Fibroblast of gingiva (primary cell): ENCODE measurements around the gene TBKBP1.

ENCODE experiments used
- DNase-seq: peaks from one replicate; pipeline ENCODE4 v3.0.0-alpha.2; 2011; ENCODE audit warnings: low read depth

Gene TBKBP1

GRCh38 chr17:47699536-47699840 lies 5.5 kb downstream of the TBKBP1 start:
- no peak for DNase-seq

DNA sequence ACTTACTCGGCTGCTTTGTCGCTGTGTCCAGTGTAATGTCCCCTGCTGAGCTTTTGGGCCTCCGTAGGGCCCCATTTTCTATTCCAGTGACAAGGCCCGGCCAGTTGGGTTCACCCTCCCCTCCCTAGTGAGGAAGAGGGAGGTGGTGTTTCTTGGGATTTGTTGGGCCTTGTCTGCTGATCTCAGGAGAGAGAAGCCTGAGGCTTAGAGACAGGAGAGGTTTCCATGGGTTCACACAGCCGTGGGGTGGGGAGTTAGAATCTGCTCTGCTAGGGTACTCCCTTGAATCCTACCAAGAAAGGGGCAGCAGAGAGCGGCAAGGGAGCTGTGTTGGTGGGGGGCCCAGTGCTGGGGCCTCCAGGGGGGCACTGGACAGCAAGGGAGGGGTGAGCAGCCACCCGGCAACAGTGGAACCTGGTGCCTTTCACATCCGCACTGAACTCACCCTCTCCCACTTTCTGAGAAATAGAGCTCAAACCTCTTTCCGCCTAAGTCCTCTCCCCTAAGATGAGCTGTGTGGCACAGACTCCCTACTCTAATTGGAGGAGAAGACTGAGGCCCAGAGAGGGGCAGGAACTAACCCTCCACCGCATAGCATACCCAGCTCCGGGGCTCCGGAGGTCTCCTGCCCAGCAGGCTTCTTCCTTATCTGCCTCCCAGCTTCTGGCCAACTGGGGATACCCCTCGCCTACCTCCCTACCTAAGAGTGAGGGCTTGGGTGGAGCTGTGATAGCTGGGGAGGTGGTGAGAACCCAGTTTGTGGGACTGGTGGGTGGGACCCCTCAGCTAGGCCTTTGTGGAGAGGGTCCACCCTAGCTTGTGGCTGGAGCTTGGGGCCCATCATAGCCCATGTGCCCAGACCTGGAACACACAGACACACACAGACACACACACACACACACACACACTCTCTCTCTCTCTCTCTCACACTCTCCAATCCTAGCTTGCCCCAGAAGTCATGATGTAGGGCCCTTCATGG lies 6.8 kb downstream of the TBKBP1 start:
- no peak for DNase-seq

GRCh38 chr17:47701608-47702007 lies 7.6 kb downstream of the TBKBP1 start:
- no peak for DNase-seq

DNA sequence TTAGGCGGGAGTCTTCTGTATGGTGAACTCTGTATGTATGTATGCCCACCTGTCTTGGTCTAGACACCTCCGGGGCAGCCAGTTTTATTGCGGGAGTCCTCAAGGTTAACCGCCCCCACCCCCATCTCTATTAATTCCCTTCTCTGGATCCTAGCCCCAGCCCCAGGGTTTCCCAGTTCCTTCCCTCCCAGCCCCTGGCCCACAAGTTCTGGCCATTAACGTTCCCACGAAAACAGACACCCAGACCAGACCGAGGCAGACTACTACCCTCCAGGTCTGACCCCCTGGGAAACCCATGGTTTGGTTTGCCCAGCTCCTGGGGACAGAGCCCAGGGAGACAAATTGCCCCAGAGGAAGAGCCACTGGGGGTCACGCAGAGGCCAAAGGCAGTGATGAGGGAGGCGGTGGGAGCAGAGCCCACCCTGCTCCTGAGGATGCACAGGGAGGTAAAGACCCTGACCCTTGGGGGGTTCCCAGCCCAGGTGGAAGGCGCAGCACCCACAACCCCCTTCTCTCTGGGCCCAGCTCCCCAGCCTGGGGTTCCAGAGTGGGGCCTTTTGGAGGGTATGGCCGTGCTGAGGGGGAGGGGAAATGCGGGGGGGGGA lies 8.5 kb downstream of the TBKBP1 start:
- DNase-seq: no peak

DNA sequence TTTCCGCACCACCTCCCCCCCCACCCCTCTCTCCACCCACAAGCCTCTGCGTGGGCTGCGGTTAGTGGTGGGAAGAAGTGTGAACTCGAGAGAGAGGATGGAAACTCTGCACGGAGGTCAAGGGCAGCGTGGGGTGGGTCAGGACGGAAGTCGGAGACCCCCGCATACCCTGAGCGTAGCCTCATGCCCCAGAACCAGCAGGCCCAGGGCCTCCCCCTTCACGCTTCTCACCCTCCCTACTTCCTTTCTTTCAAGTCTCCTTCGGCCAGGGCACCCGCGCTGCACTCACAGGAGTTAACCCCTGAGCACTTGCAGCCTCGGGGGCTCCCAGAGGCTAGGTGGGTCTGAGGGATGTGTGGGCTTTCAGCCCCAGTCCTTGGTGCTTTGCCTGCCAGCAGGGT lies 9.2 kb downstream of the TBKBP1 start:
- no peak for DNase-seq

- no peak for DNase-seq
Measured at GRCh38 chr17:47703671-47704070, 9.7 kb downstream of the TBKBP1 start.

DNA sequence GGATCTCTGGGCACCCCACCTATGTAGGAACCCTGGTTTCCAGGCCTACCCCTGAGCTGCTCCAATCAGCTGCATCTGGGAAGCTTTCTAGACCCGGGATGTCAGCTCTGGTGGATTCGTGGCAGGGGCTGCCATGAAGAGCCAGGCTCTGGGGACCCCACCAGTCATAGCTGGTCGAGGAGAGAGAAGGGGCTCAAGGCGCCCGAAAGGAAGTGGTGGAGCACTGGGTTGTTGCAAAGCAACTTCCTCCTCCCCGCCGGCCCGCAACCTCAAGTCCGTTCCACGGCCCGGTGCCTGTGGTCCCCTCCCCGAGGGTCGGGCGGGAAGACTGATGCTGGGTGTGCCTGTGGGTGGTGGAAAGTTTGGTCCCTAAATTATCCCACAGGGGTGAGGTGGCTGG lies 10.2 kb downstream of the TBKBP1 start:
- DNase-seq: no peak

DNA sequence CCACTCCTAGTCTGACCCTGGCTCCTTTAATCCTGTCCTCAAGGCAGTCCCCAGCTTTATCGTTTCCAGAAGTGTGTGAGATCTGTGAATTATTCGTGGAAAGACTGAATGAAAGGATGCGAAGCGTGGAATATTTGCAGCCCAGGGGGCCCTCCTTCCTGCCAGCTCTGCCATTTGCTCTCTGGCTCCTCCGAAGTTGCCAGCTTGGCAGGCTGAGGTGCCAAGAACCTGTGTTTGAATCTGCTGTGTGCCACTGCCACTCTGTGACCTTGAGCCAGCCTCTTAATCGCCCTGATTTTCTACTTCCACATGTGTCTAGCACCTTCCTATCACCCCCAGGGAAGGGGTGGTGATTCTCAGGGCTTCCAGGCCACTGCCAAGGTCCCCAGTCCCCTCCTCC lies 10.8 kb downstream of the TBKBP1 start:
- no peak for DNase-seq

GRCh38 chr17:47705536-47706530 lies 11.9 kb downstream of the TBKBP1 start:
- no peak for DNase-seq

- no peak for DNase-seq
Measured at GRCh38 chr17:47707056-47707804, 13.3 kb downstream of the TBKBP1 start.

DNA sequence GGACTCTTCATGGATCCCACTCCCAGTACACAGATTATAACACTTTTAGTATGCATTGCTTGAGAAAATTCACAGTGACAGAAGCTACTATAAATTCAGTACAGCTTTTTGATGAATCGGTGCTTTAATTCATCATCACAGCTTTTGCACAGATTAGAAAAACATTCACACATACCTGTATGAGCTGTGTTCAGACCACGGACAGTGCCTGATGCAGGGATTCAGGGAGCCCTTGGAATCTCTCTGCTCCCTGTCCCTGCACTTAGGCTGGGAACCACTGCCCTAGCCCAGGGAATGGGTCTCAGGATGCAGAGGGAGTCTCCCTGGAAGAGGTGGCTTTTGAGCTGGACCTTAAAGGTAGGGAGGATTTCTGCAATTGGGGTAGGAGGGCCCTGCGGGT lies 13.9 kb downstream of the TBKBP1 start:
- DNase-seq: no peak

DNA sequence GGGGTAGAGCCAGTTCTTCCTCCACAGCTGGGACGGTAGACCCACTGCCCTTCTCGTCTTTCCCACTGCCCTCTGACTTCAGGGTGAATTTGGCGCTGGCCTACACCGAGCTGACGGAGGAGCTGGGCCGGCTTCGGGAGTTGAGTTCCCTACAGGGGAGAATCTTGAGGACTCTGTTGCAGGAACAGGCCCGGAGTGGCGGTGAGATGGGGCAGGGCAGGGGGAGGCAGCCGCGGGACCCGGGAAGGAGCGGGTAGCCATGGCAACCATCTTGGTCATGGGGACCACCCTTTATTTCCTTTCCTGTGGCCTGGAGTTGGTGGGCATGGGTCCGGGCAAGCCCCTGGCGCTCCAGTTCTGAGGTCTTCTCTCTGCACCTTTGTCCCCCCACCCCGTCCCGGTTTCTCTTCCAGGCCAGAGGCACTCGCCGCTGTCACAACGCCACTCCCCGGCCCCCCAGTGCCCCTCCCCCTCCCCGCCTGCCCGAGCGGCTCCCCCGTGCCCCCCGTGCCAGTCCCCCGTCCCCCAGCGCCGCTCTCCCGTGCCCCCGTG lies 14.4 kb downstream of the TBKBP1 start:
- DNase-seq: no peak

DNA sequence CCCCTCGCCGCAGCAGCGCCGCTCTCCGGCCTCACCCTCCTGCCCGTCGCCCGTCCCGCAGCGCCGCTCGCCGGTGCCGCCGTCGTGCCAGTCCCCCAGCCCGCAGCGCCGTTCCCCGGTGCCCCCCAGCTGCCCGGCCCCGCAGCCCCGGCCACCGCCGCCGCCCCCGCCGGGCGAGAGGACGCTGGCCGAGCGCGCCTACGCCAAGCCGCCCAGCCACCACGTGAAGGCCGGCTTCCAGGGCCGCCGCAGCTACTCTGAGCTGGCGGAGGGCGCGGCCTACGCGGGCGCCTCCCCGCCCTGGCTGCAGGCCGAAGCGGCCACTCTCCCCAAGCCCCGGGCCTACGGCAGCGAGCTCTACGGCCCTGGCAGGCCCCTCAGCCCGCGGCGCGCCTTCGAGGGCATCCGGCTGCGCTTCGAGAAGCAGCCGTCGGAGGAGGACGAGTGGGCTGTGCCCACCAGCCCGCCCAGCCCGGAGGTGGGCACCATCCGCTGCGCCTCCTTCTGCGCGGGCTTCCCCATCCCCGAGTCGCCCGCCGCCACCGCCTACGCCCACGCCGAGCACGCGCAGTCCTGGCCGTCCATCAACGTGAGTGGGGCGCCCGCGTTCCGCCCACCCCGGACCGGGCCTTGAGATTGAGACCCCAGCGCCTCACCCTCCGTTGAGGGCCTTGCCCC lies 15.0 kb downstream of the TBKBP1 start:
- DNase-seq: peak; percentile 53

- DNase-seq: no peak
Measured at GRCh38 chr17:47709594-47709993, 15.6 kb downstream of the TBKBP1 start.

GRCh38 chr17:47711366-47712099 lies 17.6 kb downstream of the TBKBP1 start:
- DNase-seq: no peak

DNA sequence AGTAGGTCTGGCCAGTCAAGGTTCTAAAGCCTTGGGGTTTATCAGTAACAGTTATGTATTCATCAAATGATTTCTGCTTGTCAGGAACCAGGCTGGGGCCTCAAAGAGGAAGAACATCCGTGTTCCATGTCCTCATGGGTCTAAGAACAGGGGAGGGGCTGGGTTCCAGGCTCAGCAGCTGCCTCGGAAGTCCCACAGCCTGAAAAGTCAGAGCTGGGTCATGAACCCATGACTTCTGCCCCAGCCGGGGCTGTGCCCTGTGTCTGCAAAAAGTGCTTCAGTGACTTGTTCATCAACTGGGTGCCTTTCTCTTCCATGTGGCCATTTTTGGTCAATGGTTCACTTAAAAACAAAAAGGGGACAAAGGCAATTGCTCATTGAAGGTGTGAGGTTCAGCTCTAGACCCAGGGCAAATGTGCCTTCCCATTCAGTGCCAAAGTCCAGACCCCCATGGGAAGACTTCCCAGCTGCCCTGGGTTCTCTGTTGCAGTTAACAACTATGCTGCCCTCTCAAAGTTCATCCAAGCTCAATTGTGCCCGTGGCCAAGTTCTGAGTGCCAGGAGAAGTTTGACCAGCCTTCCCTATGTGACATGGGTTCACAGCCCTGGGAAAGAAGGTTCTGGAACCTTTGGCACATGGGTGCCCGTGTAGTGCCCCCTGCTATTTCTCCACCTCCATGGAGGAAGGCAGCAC lies 18.5 kb downstream of the TBKBP1 start:
- no peak for DNase-seq

DNA sequence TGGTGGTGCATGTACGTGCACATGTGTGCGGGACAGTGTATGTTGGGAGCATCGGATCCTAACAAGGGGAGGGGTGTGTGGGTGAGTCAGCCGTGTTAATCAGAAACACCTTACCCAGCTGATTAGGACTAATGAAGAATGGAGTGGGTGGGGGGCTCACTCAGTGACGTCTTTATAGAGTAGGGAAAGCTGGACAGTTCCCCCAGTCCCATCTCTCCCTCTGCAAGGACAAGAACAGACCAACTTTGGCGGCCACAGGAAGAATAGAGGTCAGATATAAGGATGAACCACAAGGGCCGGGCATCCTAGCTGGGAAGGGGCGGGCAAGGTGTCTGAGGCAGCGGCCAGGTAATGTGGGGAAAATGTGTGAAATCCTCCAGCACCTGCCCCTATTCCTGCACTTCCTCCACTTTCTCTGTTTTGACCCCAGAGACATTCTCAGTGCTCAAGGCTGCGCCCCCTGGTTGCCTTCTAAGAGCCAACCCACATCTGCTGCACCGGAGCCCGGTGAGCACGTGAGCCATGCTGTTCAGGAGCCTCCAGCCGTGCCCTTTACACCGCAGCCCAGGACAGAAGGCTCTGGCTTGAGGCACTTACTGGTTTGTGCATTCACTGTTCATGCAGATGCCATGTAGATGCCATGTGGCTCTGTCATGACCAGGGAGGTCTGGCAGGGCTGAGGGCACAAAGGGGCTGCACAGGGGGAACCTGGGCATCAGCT lies 20.2 kb downstream of the TBKBP1 start:
- DNase-seq: no peak

DNA sequence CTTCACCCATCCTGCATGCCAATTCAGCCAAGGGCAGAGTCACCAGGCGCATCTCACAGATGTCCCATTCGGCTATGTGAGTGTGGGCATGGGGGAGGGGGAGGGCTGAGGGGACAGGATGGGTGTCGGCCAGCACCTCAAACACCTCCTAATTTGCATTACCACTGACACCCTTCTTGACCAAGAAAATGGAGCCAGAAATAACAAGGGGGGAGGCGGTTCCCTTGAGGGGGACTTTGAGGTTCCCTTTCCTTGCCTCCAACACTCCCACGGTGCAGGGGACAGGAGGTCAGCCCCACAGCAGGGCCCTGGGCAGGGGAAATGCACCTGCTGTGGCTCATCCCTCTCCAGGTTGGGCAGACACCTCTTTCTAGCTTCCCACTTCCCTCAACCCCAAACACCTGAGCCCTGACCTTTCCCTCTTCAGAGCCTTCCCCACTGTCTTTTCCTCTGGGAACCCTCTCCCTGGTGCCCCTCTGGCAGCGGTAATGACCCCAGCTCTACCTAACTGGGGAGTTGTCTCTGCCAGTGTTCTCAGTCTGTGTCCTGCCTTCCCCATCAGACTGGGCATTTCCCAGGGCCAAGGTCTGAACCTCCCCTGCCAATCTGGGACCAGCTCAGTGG lies 20.9 kb downstream of the TBKBP1 start:
- DNase-seq: no peak
